NT2/D1 (cell line): Measurements from ENCODE around the gene LPIN2.

ENCODE experiments used
- DNase-seq: peaks from one replicate; pipeline ENCODE4 v3.0.0-alpha.2; 2011; ENCODE audit warnings: low read depth, low spot score
- H3K27me3 ChIP-seq: 2 replicates; pipeline ENCODE4 v1.6.0; 2011; ENCODE audit warnings: mild to moderate bottlenecking; ENCODE audit not compliant: insufficient read length, insufficient read depth
- H3K36me3 ChIP-seq: 2 replicates; pipeline ENCODE4 v1.6.1; 2011; ENCODE audit warnings: mild to moderate bottlenecking, low read length, mixed read lengths; ENCODE audit not compliant: insufficient read depth, insufficient read length
- H3K4me1 ChIP-seq: 2 replicates; pipeline ENCODE4 v1.5.1; 2011; ENCODE audit not compliant: insufficient read depth, insufficient read length
- H3K4me3 ChIP-seq: 2 replicates; pipeline ENCODE4 v1.5.1; 2011; ENCODE audit warnings: low read depth; ENCODE audit not compliant: insufficient read length
- H3K9ac ChIP-seq: 2 replicates; pipeline ENCODE4 v1.6.0; 2011; ENCODE audit warnings: low read depth; ENCODE audit not compliant: insufficient read length
- H3K9me3 ChIP-seq: 2 replicates; pipeline ENCODE4 v1.5.1; 2011; ENCODE audit warnings: mild to moderate bottlenecking, low read length; ENCODE audit not compliant: insufficient read depth
- SUZ12 ChIP-seq: IDR thresholded peaks from 2 replicates; pipeline ENCODE4 v1.6.1; 2011; ENCODE audit not compliant: insufficient read length, insufficient read depth; ENCODE audit errors: extremely low read depth
- YY1 ChIP-seq: IDR thresholded peaks from 2 replicates; pipeline ENCODE4 v1.6.1; 2011; ENCODE audit not compliant: insufficient read length, insufficient read depth
- ZNF274 ChIP-seq: IDR thresholded peaks from 2 replicates; pipeline ENCODE4 v1.6.1; 2011; ENCODE audit warnings: mild to moderate bottlenecking, low read depth, low read length

LPIN2 gene

GRCh38 chr18:3041843-3042242 is 28.9 kb upstream of the LPIN2 start:
- Histone ChIP-seq H3K36me3 (no peaks in the 10 kb centered on the region), H3K27me3 (no peaks in the 10 kb centered on the region), H3K4me1 (no peaks in the 10 kb centered on the region), H3K4me3 (no peak overlapping the region), H3K9ac (no peak overlapping the region), H3K9me3 (no peaks in the 10 kb centered on the region)
- TF ChIP-seq YY1 = no peak
- no peak for TF ChIP-seq ZNF274
- no peak for TF ChIP-seq SUZ12
- DNase-seq = no peak

DNA sequence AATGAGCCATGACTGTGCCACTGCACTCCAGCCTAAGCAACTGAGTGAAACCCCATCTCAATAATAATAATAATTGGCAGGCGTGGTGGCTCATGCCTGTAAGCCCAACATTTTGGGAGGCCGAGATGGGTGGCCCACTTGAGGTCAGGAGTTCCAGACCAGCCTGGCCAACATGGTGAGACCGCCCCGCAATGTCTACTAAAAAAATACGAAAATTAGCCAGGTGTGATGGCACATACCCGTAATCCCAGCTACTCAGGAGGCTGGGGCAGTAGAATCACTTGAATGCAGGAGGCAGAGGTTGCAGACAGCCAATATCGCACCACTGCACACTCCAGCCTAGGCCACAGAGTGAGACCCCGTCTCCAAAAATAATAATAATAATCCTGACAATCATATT is 27.9 kb upstream of the LPIN2 start:
- Histone ChIP-seq H3K9ac (no peak overlapping the region), H3K4me3 (no peak overlapping the region), H3K9me3 (no peaks in the 10 kb centered on the region), H3K36me3 (no peaks in the 10 kb centered on the region), H3K4me1 (no peaks in the 10 kb centered on the region), H3K27me3 (no peaks in the 10 kb centered on the region)
- no peak for TF ChIP-seq SUZ12
- TF ChIP-seq ZNF274 = no peak
- no peak for TF ChIP-seq YY1
- no peak for DNase-seq

- Histone ChIP-seq H3K36me3 (no peaks in the 10 kb centered on the region), H3K9ac (no peak overlapping the region), H3K4me3 (no peak overlapping the region), H3K9me3 (no peaks in the 10 kb centered on the region), H3K27me3 (no peaks in the 10 kb centered on the region), H3K4me1 (no peaks in the 10 kb centered on the region)
- DNase-seq = no peak
- TF ChIP-seq ZNF274 (no peak), YY1 (no peak)
Observed at GRCh38 chr18:3040173-3040572, 27.2 kb upstream of the LPIN2 start.

GRCh38 chr18:3037423-3037915 is 24.5 kb upstream of the LPIN2 start:
- no peak overlapping the region for H3K9ac ChIP-seq

DNA sequence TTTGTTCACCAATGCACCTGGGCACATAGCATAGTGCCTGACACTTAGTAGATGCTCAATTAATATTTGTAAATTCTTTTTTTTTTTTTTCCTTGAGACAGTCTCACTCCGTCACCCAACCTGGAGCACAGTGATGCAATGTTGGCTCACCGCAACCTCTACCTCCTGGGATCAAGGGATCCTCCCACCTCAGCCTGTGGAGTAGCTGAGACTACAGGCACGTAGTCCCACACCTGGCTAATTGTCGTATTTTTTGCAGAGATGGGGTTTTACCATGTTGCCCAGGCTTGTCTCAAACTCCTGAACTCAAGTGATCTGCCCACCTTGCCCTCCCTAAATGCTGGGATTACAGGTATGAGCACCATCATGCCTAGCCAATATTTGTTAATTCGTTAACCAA is 23.2 kb upstream of the LPIN2 start:
- H3K4me3 ChIP-seq = no peak overlapping the region
- TF ChIP-seq SUZ12 (no peak), YY1 (no peak), ZNF274 (no peak)
- no peaks in the 10 kb centered on the region for H3K36me3 ChIP-seq
- H3K4me1 ChIP-seq = no peaks in the 10 kb centered on the region
- no peaks in the 10 kb centered on the region for H3K9me3 ChIP-seq
- H3K9ac ChIP-seq = no peak overlapping the region
- no peaks in the 10 kb centered on the region for H3K27me3 ChIP-seq
- DNase-seq = no peak

More at GRCh38 chr18:3037423-3037915, 24.5 kb upstream of the LPIN2 start:
- H3K27me3 ChIP-seq = no peaks in the 10 kb centered on the region
- H3K4me3 ChIP-seq = no peak overlapping the region
- H3K4me1 ChIP-seq = no peaks in the 10 kb centered on the region
- no peaks in the 10 kb centered on the region for H3K36me3 ChIP-seq
- H3K9me3 ChIP-seq = no peaks in the 10 kb centered on the region
- TF ChIP-seq YY1 (no peak), ZNF274 (no peak), SUZ12 (no peak)
- no peak for DNase-seq

GRCh38 chr18:3035635-3036034 is 22.7 kb upstream of the LPIN2 start:
- no peak for TF ChIP-seq SUZ12
- TF ChIP-seq ZNF274 = no peak
- no peak for TF ChIP-seq YY1
- H3K27me3 ChIP-seq = no peaks in the 10 kb centered on the region

GRCh38 chr18:3032721-3033120 is 19.8 kb upstream of the LPIN2 start:
- no peaks in the 10 kb centered on the region for H3K27me3 ChIP-seq
- H3K4me3 ChIP-seq = no peak overlapping the region
- TF ChIP-seq ZNF274 (no peak), SUZ12 (no peak), YY1 (no peak)
- H3K9me3 ChIP-seq = no peaks in the 10 kb centered on the region
- peaks cover 3% of the 10 kb centered on the region for H3K4me1 ChIP-seq
- H3K36me3 ChIP-seq = no peaks in the 10 kb centered on the region
- H3K9ac ChIP-seq = no peak overlapping the region
- DNase-seq = no peak

More at GRCh38 chr18:3035635-3036034, 22.7 kb upstream of the LPIN2 start:
- no peaks in the 10 kb centered on the region for H3K36me3 ChIP-seq
- no peak overlapping the region for H3K4me3 ChIP-seq
- no peaks in the 10 kb centered on the region for H3K9me3 ChIP-seq
- no peaks in the 10 kb centered on the region for H3K4me1 ChIP-seq
- no peak for DNase-seq
- H3K9ac ChIP-seq = no peak overlapping the region
